ENCODE measurements around the gene PTPRT. TPM values are rescaled to one million over a fixed set of nuclear protein-coding genes. Genes with fewer than 3 reads are reported as not detected.

PTPRT gene
- total and polyA plus RNA-seq, 2 experiments from 2014 or later = not detected

- TF ChIP-seq ZNF462 (CRISPR knock-in tag; IDR thresholded peaks at IDR 0.05) (no peak), POLR2AphosphoS5 (IDR thresholded peaks at IDR 0.05; ENCODE audit: low read depth) (no peak), REST (IDR thresholded peaks at IDR 0.05; ENCODE audit: unreplicated experiment) (no peak), ZNF331 (CRISPR knock-in tag; IDR thresholded peaks at IDR 0.05; ENCODE audit: low read depth) (no peak), STAT1 (IDR thresholded peaks at IDR 0.05; ENCODE audit: unreplicated experiment) (no peak), NANOG (IDR thresholded peaks at IDR 0.05; ENCODE audit: borderline replicate concordance) (no peak), JUNB (IDR thresholded peaks at IDR 0.05; ENCODE audit: unreplicated experiment) (no peak), ZNF114 (CRISPR knock-in tag; IDR thresholded peaks at IDR 0.05) (no peak), CREB1 (CRISPR knock-in tag; IDR thresholded peaks at IDR 0.05; ENCODE audit: low read depth) (no peak), EZH2 (IDR thresholded peaks at IDR 0.05; ENCODE audit: low read depth, unreplicated experiment) (no peak)
These were observed 577.5 kb downstream of the PTPRT start (continued) for GRCh38 chr20:42611889-42612837.
